HG02588 (cell line): ENCODE results near the gene ZNF280D.
A peak's percentile ranks its signal among the peaks of the same experiment; 100 is the strongest.
"Not testable (repeated sequence)": the region's sequence is repeated elsewhere in the genome, so short reads cannot be mapped to it uniquely, and the experiment has no call there.

ENCODE experiments used
- ATAC-seq: cut with Tn5 transposase; IDR thresholded peaks from one replicate; pipeline ENCODE4 v1.9.1; 2021; ENCODE audit warnings: mild to moderate bottlenecking, moderate library complexity; ENCODE audit not compliant: unreplicated experiment

ZNF280D gene, protein sequence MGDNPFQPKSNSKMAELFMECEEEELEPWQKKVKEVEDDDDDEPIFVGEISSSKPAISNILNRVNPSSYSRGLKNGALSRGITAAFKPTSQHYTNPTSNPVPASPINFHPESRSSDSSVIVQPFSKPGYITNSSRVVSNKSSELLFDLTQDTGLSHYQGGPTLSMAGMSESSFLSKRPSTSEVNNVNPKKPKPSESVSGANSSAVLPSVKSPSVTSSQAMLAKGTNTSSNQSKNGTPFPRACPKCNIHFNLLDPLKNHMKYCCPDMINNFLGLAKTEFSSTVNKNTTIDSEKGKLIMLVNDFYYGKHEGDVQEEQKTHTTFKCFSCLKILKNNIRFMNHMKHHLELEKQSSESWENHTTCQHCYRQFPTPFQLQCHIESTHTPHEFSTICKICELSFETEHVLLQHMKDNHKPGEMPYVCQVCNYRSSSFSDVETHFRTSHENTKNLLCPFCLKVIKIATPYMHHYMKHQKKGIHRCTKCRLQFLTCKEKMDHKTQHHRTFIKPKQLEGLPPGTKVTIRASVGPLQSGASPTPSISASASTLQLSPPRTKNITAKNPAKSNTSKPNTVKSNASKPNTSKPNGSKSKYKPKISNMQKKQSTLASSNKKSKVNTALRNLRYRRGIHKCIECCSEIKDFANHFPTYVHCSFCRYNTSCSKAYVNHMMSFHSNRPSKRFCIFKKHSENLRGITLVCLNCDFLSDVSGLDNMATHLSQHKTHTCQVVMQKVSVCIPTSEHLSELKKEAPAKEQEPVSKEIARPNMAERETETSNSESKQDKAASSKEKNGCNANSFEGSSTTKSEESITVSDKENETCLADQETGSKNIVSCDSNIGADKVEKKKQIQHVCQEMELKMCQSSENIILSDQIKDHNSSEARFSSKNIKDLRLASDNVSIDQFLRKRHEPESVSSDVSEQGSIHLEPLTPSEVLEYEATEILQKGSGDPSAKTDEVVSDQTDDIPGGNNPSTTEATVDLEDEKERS

DNA sequence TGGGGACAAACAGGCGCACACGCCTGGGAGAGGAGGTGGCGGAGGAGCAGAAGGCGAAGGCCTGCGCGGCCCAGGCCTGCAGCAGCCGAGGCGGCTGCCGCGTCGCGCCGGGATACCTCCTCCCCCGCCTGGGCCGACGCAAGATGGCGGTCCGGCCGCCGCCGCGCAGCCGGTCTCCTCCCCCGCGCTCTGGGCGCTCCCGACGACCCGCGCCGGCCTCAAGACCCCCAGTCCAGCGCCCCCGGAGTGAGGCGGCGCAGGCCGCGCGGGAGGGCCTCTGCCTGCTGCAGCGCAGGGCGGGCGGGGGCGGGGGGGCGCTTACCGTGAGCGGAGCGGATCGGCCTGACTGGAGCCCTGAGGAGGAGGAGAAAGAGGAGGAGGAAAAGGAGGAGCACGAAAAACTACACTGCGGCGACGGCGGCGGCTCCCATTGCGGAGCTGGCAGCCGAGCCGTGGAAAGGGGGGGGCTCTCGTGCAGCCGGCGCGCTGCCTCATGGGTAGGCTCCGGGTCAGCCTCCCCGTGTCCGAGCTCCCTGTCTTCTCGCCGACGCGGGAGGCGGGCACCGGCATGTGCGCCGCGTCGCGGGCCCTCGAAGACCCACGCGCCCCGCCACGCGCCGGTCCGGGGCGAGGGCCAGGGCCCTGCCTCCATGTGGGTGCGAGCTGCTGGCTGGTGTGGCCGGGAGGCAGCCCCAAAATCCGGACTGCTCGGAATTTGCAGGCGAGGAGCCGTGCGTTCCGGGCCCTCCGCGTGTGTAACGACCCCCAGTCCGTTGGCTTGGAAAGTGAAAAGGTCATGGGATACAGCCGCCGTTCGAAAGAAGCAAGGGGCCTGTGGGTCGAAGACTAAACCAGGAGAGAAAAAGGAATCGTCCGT lies at the start of gene ZNF280D:
Gene ZNF280D, minus strand, starts transcription at position 374 of the 877 bp plus-strand sequence. CDS start 26,400 bp downstream, outside the sequence.
- ATAC-seq = peak; percentile 82

DNA sequence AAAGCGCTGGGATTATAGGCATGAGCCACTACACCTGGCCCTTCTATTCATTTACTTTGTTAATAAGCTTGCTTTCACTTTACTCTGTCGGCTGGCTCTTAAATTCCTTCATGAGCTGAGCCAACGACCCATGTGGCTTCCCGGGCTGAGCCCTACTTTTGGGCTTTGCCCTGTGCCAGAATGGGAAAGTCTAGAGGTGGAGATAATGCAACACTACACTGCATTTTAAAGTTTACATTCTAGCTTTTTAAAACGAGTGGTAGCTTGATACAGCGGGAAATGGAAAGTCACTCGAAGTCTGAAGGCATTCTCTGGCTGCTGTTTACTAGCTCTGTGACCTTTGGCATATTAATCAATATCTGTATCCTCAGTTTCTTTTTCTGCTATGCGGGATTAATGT lies 49.0 kb upstream of the ZNF280D start:
- ATAC-seq = no peak

DNA sequence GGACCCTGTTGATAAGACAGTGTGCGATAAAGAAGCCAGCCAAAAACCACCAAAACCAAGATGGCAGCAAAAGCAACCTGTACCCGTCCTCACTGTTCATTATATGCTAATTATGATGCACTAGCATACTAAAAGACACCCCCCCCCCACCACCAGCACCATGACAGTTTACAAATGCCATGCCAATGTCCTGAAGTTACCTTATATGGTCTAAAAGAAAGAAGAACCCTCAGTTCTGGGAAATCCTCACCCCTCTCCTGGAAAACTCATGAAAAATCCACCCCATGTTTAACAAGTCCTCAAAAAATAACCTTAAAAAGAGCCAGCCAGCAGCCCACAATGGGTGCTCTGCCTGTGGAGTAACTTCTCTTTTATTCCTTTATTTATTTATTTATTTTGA lies 48.4 kb upstream of the ZNF280D start:
- ATAC-seq = no peak

GRCh38 chr15:56780102-56780725 lies 46.9 kb upstream of the ZNF280D start:
- ATAC-seq = not testable (repeated sequence)

- ATAC-seq = not testable (repeated sequence)
Observed at GRCh38 chr15:56779449-56779848, 46.1 kb upstream of the ZNF280D start.

DNA sequence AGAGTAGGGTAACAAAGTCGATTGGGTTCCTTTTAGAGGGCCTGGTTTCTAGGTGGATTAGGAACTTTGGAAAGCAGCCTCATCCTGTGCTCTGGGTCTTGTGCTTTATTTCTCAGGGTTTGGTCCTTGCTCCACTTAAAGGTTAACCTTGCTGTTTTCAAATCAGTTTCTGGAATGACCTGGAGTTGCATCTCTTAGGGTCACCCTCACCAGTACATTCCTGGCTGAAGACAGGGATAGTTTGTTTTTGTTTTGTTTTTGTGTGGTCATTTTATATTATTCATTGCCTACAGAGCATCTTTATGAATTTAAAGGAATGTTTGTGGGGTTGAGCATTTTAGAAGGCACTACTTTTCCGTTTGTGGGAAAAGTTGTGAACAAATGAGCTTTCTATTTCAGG lies 45.5 kb upstream of the ZNF280D start:
- ATAC-seq = no peak

DNA sequence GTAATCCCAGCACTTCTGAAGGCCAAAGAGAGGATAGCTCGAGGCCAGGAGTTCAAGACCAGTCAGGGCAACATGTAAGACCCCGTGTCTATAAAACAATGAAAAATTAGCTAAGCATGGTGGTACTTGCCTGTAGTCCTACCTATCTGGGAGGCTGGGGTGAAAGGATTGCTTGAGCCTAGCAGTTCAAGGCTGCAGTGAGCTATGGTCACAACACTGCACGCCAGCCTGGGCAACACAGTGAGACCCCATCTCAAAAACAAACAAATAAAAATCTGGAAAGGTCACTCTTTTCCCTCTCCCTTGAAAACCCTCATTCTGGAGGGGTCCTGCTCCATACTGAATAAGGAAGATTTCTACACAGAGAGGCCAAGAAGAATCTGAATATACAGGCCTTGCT lies 43.5 kb upstream of the ZNF280D start:
- ATAC-seq = no peak

GRCh38 chr15:56775641-56776040 lies 42.3 kb upstream of the ZNF280D start:
- ATAC-seq = no peak

DNA sequence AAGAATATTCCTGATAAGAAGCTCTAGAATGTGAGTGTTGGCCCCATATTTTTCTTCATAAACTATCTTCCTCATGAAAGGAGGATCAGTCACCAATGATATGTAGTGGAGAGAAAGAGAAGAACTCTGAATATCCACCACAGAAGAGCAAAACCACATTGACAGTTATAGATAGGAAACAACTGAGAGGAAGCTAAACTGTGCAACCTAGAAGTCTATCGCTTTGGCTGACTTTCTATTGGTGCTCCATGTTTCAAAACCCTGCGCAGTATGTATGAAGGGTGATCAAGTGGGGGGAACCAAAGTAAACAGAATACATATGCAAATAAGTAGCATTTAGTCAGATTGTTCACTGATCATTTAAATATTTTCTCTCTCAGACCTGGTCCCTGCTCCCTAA lies 41.0 kb upstream of the ZNF280D start:
- ATAC-seq = no peak

- ATAC-seq = no peak
Observed at GRCh38 chr15:56772868-56773639, 39.7 kb upstream of the ZNF280D start.

- ATAC-seq = no peak
Observed at GRCh38 chr15:56770173-56770572, 36.9 kb upstream of the ZNF280D start.

DNA sequence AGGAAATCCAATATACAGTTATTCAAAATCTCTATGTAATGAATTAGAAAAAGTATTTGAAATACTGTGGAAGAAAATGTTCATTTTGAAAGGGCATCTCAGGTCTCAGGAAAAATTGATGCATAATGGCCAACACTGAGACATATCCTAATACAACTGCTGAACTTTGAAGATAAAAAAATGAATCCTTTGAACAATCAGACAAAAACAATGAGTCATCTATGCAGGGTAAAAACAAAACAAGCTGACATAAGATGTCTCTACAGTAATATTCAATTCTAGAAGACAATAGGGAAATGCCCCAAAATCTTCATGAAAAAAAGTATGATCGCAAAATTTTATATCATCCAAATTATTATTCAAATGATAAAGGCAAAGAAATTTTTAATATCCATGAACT lies 34.0 kb upstream of the ZNF280D start:
- ATAC-seq = no peak

- ATAC-seq = no peak
Observed at GRCh38 chr15:56765251-56765650, 31.9 kb upstream of the ZNF280D start.

- no peak for ATAC-seq
Observed at GRCh38 chr15:56763141-56763895, 30.0 kb upstream of the ZNF280D start.

DNA sequence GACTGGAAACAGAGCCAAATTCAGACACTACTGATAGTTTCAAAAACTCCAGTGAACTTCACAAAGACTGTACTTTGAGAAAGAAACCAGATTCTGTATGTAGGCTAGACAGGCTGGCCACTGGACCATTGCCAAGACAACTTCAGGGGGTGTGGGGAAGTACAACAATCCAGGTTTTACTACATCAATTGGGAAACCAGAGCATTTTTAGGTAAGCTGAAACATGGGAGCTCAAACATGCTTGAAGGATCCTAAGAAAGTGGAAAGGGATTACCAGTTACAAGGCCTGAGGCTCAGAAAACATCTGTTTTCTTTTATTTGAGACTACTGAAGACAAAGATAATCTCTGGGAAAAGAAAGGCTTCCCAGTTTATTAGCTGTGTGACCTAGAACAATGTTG lies 26.9 kb upstream of the ZNF280D start:
- ATAC-seq = no peak

- no peak for ATAC-seq
Observed at GRCh38 chr15:56759450-56759845, 26.1 kb upstream of the ZNF280D start.

GRCh38 chr15:56758770-56759449 lies 25.6 kb upstream of the ZNF280D start:
- no peak for ATAC-seq

GRCh38 chr15:56757875-56758274 lies 24.6 kb upstream of the ZNF280D start:
- no peak for ATAC-seq
